K562 (cell line): ENCODE measurements around the gene ANKRD1. TPM values are rescaled to one million over a fixed set of nuclear protein-coding genes. Genes with fewer than 3 reads are reported as not detected.

Experiments used
- ATAC-seq: fragments of 200-7000 bp; cut with Tn5 transposase; 3 replicates; pipeline ENCODE4 v1.9.1; 2020; ENCODE audit warnings: moderate library complexity
- BruUV-seq: library from RNA; stranded (reverse); fragments of 400-500 nt; replicated peaks from 2 replicates; lab custom pipeline; 2021; lab: Mats Ljungman, UMichigan
- CTCF ChIA-PET: fragments of 300-600 bp; formaldehyde crosslinking; extraction: SDS; loops from one replicate; lab custom pipeline; 2021; ENCODE audit warnings: low intra/inter-chr PET ratio; lab: Yijun Ruan, JAX
- POLR2A ChIA-PET: fragments of 300-600, 350-650 bp; sonication (Branson Sonifier 250); formaldehyde crosslinking; extraction: SDS; loops from one replicate; lab custom pipeline; 2021; ENCODE audit warnings: antibody characterized with exemption, inconsistent platforms; lab: Yijun Ruan, JAX
- DNase-seq, 4 experiments: peaks; one replicate each; pipeline versions ENCODE4 v3.0.0 to v3.0.0-alpha.2; 2011 to 2018; ENCODE audit warnings: low spot score in 3 of 4, mixed read lengths in 3 of 4; ENCODE audit errors: extremely low read depth in 1 of 4
- FAIRE-seq: peaks from 2 replicates; lab custom pipeline; 2011; peaks lifted over from hg19 to GRCh38; lab: Jason Lieb, UNC
- H2AFZ ChIP-seq: 2 replicates; pipeline ENCODE4 v1.6.0; 2011; ENCODE audit warnings: low read depth, low read length, control low read depth, inconsistent platforms
- H3K27ac ChIP-seq: fragments of 200-600 bp; 3 replicates; pipeline ENCODE4 v1.8.0; 2011; ENCODE audit warnings: low read depth, mild to moderate bottlenecking, control low read depth, inconsistent platforms, low read length, moderate library complexity, mixed read lengths; ENCODE audit errors: extremely low read depth
- H3K27me3 ChIP-seq, 2 experiments: fragments of 300-600 bp in 1 of 2; 2 replicates in 1 of 2; 3 replicates in 1 of 2; pipeline versions ENCODE4 v1.6.0 to v1.8.0; 2011; ENCODE audit warnings: inconsistent platforms in 2 of 2, low read length in 2 of 2, mild to moderate bottlenecking in 1 of 2, mixed read lengths in 1 of 2, moderate library complexity in 1 of 2; ENCODE audit not compliant: control insufficient read depth in 2 of 2, insufficient read depth in 2 of 2
- H3K36me3 ChIP-seq: fragments of 300-600 bp; 3 replicates; pipeline ENCODE4 v1.8.0; 2011; ENCODE audit warnings: mild to moderate bottlenecking, low read length, inconsistent platforms; ENCODE audit not compliant: control insufficient read depth, insufficient read depth
- H3K4me1 ChIP-seq, 2 experiments: fragments of 200-600 bp in 1 of 2; replicated peaks in 1 of 2; 2 replicates in 1 of 2; 3 replicates in 1 of 2; pipeline versions ENCODE4 v1.5.1 to v1.8.0; 2011; ENCODE audit warnings: inconsistent platforms in 2 of 2, low read length in 2 of 2, mild to moderate bottlenecking in 1 of 2, mixed read lengths in 1 of 2, moderate library complexity in 1 of 2; ENCODE audit not compliant: control insufficient read depth in 2 of 2, insufficient read depth in 2 of 2
- H3K4me2 ChIP-seq: 2 replicates; pipeline ENCODE4 v1.6.1; 2011; ENCODE audit warnings: low read length, control low read depth, inconsistent platforms, mixed read lengths; ENCODE audit not compliant: insufficient read depth
- H3K4me3 ChIP-seq: fragments of 200-600 bp; sonication (generic), shearing (Covaris generic); 2 replicates; pipeline ENCODE4 v1.5.1; 2016; ENCODE audit warnings: control low read depth, inconsistent platforms
- H3K79me2 ChIP-seq: fragments of 200-600 bp; 3 replicates; pipeline ENCODE4 v1.8.0; 2011; ENCODE audit warnings: low read length, inconsistent platforms; ENCODE audit not compliant: control insufficient read depth, insufficient read depth
- H3K9ac ChIP-seq, 2 experiments: 2 replicates each; pipeline versions ENCODE4 v1.6.0 to v1.6.1; 2011; ENCODE audit warnings: low read depth in 2 of 2, low read length in 2 of 2, control low read depth in 1 of 2, inconsistent platforms in 1 of 2, mild to moderate bottlenecking in 1 of 2, mixed read lengths in 1 of 2; ENCODE audit not compliant: insufficient read depth in 1 of 2
- H3K9me1 ChIP-seq: one replicate; pipeline ENCODE4 v1.6.0; 2011; ENCODE audit warnings: inconsistent platforms, mild to moderate bottlenecking, low read length, moderate library complexity; ENCODE audit not compliant: control insufficient read depth, insufficient read depth
- H3K9me3 ChIP-seq: replicated peaks from 2 replicates; pipeline ENCODE4 v1.5.1; 2011; ENCODE audit warnings: low read depth, low read length, inconsistent platforms; ENCODE audit not compliant: control insufficient read depth, insufficient read depth
- H4K20me1 ChIP-seq: replicated peaks from 2 replicates; pipeline ENCODE4 v1.6.1; 2011; ENCODE audit warnings: low read length, inconsistent platforms, mixed read lengths; ENCODE audit not compliant: control insufficient read depth, insufficient read depth
- ARID3A ChIP-seq: IDR thresholded peaks from 2 replicates; pipeline ENCODE4 v1.6.1; 2012; ENCODE audit warnings: low read depth, low read length, improper control_type of control experiment, borderline replicate concordance
- BRD4 ChIP-seq: fragments of 200-600 bp; sonication (generic); IDR thresholded peaks from 2 replicates; pipeline ENCODE4 v1.6.1; 2017; ENCODE audit warnings: inconsistent platforms
- E2F4 ChIP-seq: sonication (generic); formaldehyde crosslinking; IDR thresholded peaks from 2 replicates; pipeline ENCODE4 v1.8.0; 2022; ENCODE audit warnings: mild to moderate bottlenecking, low read depth, missing genetic modification reagents
- RBBP5 ChIP-seq: fragments of 200-600 bp; sonication (generic); IDR thresholded peaks from 2 replicates; pipeline ENCODE4 v1.6.1; 2012; ENCODE audit warnings: borderline replicate concordance, mild to moderate bottlenecking, low read length, control low read depth, inconsistent platforms; ENCODE audit not compliant: insufficient read depth, poor library complexity, severe bottlenecking
- TCF7 ChIP-seq: sonication (generic); IDR thresholded peaks from 2 replicates; pipeline ENCODE4 v1.6.1; 2016; ENCODE audit warnings: antibody characterized with exemption, borderline replicate concordance
- XRCC5 ChIP-seq: fragments of 200-400 bp; formaldehyde crosslinking; IDR thresholded peaks from 2 replicates; pipeline ENCODE4 v1.6.1; 2017; ENCODE audit warnings: low read depth, mild to moderate bottlenecking, low read length
- ZEB2 ChIP-seq: fragments of 450-650 bp; IDR thresholded peaks from 2 replicates; pipeline ENCODE4 v1.6.1; 2016
- ZNF347 ChIP-seq: fragments of 450-650 bp; formaldehyde crosslinking; IDR thresholded peaks from 2 replicates; pipeline ENCODE4 v1.4.0; 2020; ENCODE audit warnings: low read depth, mild to moderate bottlenecking, moderate library complexity
- ZNF507 ChIP-seq: conservative IDR thresholded peaks from 2 replicates; pipeline ENCODE4 v1.6.1; 2017; ENCODE audit warnings: missing genetic modification characterization, missing compliant biosample characterization
- ZNF778 ChIP-seq: fragments of 450-650 bp; formaldehyde crosslinking; IDR thresholded peaks from 2 replicates; pipeline ENCODE4 v1.4.0; 2020; ENCODE audit warnings: mild to moderate bottlenecking, moderate library complexity
- WGBS: fragments of 100-300 bp; shearing (Covaris generic); methylation state at CpG from one replicate; pipeline ENCODE4 v1.1.6; 2016; ENCODE audit warnings: low coverage, mixed read lengths; ENCODE audit not compliant: insufficient coverage; ENCODE audit errors: missing lambda C conversion rate; 5-methylcytosine and 5-hydroxymethylcytosine counted together
- in situ Hi-C: fragments of 300-500 bp; cut with MboI; formaldehyde crosslinking; loops from 4 replicates; pipeline ENCODE4 v1.15.0; 2018; ENCODE audit warnings: inconsistent platforms, mixed read lengths
- intact Hi-C: fragments of 100-400 bp; cut with micrococcal nuclease; formaldehyde crosslinking; loops from 2 replicates; pipeline ENCODE4 v1.14.2; 2022
- polyA plus RNA-seq, 8 experiments: library from polyadenylated mRNA; depleted of rRNA in 4 of 8; stranded (reverse) in 5 of 8; unstranded in 3 of 8; fragments of >200 nt; fragmentation: Nextera tagmentation in 2 of 8; fragmentation: Illumina TruSeq in 1 of 8; extraction: Ambion mirVana in 2 of 8; extraction: Trizol in 1 of 8; gene quantifications; 2 replicates each; pipeline versions ENCODE4 v1.2.1 to v1.2.3, GENCODE V29; 2011 to 2014; ENCODE audit warnings: inconsistent platforms in 1 of 8, missing spikeins in 1 of 8
- total RNA-seq, 7 experiments: library from RNA; depleted of rRNA in 6 of 7; stranded (reverse); fragments of >200 nt in 6 of 7; fragmentation: Illumina TruSeq in 2 of 7; extraction: Trizol in 2 of 7; gene quantifications; 2 replicates each; pipeline versions ENCODE4 v1.2.1 to v1.2.3, GENCODE V29; 2011 to 2021; ENCODE audit warnings: low replicate concordance in 1 of 7

Gene ANKRD1
- total and polyA plus RNA-seq, 9 of the 15 experiments (the other 6 are each of a cell fraction or from before 2014, with no cell fraction given) = not detected

DNA sequence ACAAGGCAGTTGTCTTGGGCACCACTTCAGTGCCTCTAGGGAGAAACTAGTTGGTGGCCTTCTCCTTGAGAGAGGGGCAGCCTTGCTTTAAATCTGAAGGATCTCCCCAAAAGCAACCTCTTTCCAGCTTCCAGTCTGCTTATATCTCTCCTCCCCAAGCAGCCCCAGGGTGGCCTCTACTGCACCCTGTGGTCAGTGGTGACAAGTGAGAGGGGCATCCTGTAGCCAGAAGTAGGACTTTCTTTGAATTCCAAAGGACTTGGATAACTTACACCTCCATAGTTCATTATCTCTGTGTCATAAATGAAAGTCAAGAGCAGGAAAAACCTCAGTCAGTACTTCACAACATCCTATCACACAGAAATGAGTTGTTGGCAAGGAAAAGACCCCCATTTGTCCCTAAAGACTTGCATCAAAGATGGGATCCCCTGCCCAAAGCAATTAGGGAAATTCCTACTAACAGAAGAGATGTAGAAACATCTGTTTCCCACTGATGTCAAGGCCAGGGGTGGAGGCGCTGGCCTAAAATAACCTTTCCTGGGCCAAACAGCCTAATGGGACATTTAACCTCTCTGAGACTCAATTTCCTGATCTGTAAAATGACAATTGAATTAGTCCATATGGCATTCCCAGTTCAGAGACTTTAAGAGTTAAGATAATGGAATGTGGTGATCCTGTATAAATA, 44.0 kb upstream of the ANKRD1 start:
- FAIRE-seq = no peak
- 0% methylated on average over 1 of the region's 1 CpG for WGBS
- intact Hi-C loops = no loop called here

More for the DNA sequence above, 44.0 kb upstream of the ANKRD1 start:
- Histone ChIP-seq H3K9me1 (no peaks in the 10 kb centered on the region), H4K20me1 (no peaks in the 10 kb centered on the region), H3K4me3 (no peak overlapping the region), H3K79me2 (no peaks in the 10 kb centered on the region), H3K4me2 (no peak overlapping the region), H3K9me3 (no peaks in the 10 kb centered on the region), H3K4me1 (no peaks in the 10 kb centered on the region), H3K9ac (no peak overlapping the region), H3K27me3 (peaks cover 0 to 5% of the 10 kb centered on the region in 2 experiments; a peak in 2 of 5 replicates), H3K27ac (no peak overlapping the region), H3K36me3 (no peaks in the 10 kb centered on the region)
- BruUV-seq = no TSS peak
- in situ Hi-C loops = no loop called here
- CTCF ChIA-PET = interaction anchor here (0.6 kb wide), 1 partner anchor 310 kb away, joined by 4 read pairs; no protein-coding TSS in a partner anchor
- ATAC-seq (no peak), DNase-seq (no peak)
- POLR2A ChIA-PET = no interaction called here
- TF ChIP-seq BRD4 (no peak), ZEB2 (no peak), ARID3A (no peak), TCF7 (no peak), XRCC5 (no peak), ZNF507 (no peak), E2F4 (CRISPR knock-in tag) (no peak), RBBP5 (no peak), ZNF347 (CRISPR knock-in tag) (no peak), ZNF778 (CRISPR knock-in tag) (no peak)
- TF ChIP-seq, all 486 proteins: peak for 0
- no peak overlapping the region for H2AFZ ChIP-seq
